COR-L47 (cell line): ENCODE measurements around the gene VPS26B.
"Not testable (repeated sequence)": the region's sequence is repeated elsewhere in the genome, so short reads cannot be mapped to it uniquely, and the experiment has no call there.

ENCODE experiments used
- DNase-seq: peaks from one replicate; lab custom pipeline; 2025; lab: John Stamatoyannopoulos, UW

Gene VPS26B

DNA sequence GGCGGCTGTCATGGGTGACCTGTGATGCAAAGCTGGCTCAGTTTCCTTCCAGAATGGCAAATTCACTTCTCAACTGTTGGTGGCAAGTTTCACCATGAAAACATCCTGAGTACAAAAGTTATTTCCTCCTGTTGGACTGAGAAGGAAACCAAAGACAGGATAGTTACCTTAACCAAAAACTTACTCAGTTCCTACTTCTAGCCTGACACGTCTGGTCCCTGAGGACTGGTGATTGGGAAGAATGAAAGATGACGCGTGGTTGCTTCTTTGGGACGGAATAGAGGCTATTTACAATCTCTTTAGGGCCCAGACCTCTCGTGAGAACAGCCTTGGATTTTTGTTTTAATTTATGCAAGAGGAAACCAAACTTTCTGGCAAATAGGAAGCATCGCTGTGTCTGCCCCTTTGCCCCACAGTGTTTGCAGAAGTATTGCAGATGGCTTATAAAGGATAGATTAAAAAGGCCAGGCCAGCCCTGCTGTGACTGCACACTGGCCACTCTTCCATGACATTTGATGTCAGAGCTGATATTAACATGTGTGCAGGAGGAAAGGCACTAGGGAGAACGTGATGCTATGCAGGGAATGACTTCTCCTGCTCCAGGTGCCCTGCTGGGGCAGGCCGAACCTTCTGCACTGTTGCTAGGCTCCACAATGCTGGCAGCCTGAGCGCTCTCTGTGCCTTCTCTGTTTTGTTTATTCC lies 7.6 kb downstream of the VPS26B start:
- DNase-seq, result no peak

- DNase-seq, result no peak
Measured at GRCh38 chr11:134233729-134234179, 9.3 kb downstream of the VPS26B start.

DNA sequence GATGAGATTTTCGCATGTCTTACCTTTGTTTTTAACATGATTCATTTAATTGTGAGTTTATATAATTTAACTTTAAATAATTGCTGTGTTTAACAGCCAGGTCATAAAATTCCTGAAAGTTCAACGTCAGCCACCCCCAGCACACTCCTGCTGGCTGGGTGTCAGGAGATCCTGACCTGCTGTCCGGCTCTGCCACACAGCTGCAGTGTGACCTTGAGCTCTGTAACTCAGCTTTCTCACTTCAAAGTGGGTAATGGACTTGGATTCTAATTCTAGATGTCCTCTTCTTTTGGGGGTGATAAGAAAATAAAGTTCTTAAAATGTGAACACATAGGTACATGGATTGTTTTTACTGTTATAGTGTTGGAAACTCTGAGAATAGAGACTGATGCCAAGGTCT lies 10.9 kb downstream of the VPS26B start:
- no peak for DNase-seq

- DNase-seq, result no peak
Measured at GRCh38 chr11:134236834-134237556, 12.5 kb downstream of the VPS26B start.

DNA sequence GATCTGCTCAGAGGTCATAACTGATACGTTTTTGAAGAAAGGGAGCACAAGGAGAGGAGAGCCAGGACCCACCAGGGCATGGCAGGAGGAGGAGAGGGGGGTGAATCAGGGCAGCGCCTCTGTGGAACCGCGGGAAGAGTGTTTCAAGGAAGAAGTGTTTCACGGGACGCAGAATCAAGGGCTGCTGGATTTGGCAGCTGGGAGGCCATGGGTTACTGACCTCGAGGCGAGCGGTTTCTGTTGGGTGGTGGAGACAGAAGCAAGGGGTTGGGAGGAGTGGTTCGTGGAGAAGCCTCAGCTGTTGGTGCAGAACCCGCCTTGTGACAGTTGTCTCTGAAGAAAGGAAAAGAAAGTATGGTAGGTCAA lies 13.1 kb downstream of the VPS26B start:
- DNase-seq, result no peak

DNA sequence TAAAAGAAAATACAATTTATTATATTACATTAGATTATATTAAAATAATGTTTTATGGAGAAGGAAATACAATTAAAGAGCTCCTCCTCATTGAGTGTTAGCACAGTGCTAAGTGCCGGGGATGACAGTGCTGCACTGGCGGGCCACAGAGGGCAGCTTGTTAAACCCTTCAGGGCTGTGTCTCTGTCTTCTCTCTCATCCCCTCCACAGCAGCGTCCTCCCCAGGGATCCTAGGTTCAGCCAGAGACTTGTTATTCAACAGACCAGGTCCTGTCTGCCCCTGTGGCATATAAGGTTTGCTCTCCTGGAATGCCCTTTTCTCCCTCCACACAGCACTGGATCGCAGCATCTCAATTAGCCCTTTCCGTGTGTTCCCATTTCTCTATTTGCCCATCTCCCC lies 14.5 kb downstream of the VPS26B start:
- DNase-seq, result no peak

GRCh38 chr11:134240592-134240991 lies 16.1 kb downstream of the VPS26B start:
- DNase-seq, result no peak

- no peak for DNase-seq
Measured at GRCh38 chr11:134242376-134242775, 17.9 kb downstream of the VPS26B start.

DNA sequence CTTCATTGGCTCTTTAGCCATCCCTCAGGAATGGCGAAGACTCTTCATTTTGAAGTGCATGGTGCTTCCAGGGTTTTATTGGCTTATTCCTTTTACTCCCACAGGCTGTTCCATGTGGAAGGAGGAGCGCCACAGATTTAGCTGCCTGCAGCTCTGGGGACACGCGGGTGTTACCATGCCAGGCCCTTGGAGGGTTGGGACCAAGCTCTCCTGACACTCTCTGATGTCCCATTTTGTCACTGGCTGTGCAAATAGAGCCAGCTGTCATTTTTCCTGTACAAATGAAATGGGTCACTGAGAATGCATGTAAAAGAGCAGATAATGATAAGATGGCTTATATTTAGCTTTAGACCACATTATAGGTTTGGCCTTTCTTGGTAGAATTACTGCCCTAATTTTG lies 19.4 kb downstream of the VPS26B start:
- DNase-seq, result no peak

DNA sequence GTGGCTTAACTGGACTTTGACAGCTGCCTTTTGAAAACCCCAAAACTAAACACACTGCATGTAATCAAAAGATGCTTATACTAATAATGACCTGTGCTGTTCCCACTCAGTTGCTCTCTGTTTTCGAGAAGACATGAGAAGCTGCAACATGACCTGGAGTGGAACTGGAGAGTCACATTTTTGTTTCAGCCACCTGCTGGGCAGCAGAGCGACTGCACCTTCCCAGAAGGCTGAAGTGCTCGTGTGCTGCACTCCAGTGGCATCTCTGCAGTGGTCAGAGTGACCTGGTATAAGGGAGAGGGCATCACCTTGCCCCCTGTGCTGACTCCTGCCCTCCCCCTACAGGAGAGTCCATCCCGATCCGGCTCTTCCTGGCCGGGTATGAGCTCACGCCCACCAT lies 20.1 kb downstream of the VPS26B start:
- DNase-seq, result no peak

DNA sequence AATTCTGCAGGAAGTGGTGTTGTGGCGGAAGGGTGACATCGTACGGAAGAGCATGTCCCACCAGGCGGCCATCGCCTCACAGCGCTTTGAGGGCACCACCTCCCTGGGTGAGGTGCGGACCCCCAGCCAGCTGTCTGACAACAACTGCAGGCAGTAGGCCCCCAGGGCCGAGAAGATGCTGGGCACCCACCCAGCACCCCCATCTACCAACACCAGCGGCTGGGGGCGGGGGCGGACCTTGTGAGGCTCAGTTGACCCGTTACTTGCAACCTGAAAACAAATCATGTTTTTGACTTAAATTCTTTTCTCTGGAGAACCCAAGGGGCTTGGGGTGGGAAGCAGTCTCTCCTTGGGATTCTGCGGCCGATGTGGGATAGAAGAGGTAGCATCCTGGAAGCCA lies 21.0 kb downstream of the VPS26B start:
- no peak for DNase-seq

DNA sequence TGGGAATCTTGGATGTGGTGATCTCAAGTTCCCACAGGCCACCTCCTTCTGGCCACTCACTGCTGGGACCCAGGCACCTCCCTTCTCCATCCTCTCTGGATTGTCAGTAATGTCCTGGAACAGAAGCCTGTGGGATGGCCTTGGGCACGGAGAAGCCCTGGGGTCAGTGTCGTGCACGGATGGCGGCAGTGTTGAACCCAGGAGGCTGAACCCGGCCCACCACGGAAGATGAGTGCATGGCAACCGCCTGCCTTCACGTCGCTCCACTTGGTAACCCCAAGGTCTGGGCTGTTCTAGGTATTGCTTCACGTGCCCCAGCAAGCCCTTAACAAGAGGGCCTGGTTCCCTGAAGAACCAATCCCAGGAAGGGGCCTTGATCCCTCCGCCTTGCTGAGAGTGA lies 21.6 kb downstream of the VPS26B start:
- DNase-seq, result no peak

DNA sequence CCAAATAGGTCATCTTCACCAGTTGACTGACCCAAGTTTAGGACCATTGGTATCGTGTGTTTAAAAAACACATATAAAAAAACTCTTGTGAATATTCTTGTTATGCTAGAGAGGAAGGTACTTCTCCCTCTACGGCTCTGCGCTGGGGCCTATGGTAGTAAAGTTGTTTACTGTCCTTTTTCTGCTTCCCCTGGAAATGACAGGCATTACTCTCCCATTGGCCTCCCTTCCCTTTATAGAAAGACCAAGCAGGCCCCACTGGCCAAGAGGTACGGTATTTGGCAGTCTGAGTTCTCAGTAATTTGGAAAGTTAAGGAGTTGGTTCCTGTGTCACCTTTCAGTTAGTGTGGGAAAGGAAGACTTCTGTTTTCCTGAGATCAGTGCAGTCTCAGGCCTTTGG lies 22.2 kb downstream of the VPS26B start:
- DNase-seq, result no peak

- no peak for DNase-seq
Measured at GRCh38 chr11:134248910-134249480, 24.5 kb downstream of the VPS26B start.

DNA sequence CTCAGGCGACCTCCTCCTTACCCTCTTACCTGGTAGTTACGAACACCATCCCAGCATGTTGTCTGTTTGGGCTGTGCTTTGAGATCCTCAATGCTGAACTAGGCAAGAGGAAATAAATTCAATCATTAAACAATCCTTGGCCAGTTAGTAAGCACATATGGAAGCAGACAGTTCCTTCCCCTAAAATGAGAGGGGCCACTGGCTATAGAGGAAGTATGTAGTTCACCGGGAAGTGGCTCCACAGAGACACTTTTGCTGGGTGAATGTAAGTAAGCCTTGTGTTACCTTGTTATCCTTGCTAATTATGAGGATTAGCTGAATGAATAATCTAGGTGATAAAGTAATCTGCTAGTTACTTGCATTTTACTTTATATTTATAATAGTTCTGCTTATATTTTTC lies 25.8 kb downstream of the VPS26B start:
- DNase-seq, result no peak

DNA sequence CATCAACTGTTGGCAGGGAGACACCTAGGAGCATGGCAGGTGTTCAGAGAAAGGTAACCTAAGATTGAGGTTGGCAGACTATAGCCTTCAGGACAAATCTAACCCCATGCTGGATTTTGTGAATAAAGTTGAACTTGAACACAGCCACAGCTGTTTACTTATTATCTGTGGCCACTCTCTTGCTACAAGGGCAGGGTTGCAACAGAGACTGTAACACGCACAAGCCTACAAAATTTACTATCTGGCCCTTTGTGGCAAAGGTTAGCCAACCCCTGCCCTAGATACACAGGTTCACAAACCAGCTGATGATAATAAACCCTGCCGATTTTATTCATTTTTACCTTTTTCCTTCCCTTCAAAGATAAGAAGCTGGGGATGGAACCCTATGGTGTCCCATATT lies 26.2 kb downstream of the VPS26B start:
- DNase-seq, result no peak

DNA sequence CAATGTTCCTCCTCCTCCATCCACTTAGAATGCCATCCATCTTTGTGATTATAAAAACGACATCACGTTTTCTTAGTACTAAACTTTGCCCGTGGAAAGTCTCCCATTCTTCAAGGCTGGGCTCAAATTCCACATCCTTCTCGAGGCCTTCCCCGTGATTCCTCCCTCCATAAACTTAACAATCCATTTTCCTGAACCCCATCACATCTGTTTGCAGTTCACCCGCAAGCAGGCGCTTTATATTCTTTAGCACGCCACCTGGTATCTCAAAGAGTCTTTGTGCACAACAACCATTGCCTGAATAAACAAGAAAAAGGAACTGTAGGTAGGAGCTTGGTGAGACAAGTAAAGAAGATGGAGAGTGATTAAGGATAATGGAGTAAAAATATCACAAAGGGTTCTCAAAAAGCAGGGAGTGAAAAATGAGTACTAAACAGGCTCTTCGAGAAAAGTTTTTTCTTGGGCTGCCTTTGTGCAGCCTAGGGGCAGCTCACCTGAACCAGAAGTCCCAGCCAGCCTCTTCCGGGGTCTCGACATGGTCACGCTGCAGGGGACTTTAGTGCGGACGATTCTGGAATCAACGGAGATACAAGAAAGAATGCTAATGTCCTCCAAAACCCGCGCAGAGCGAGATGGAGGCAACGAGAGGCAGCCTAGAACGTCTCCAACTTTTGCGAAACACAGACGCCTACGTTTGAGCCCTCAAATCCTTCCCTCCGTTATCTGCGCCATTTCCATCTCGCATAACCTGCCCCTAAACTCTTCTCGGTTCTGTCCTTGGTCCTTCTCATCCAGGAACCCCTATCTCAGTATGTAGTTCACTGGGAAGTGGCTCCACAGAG lies 28.1 kb downstream of the VPS26B start:
- DNase-seq, result peak; percentile 40

DNA sequence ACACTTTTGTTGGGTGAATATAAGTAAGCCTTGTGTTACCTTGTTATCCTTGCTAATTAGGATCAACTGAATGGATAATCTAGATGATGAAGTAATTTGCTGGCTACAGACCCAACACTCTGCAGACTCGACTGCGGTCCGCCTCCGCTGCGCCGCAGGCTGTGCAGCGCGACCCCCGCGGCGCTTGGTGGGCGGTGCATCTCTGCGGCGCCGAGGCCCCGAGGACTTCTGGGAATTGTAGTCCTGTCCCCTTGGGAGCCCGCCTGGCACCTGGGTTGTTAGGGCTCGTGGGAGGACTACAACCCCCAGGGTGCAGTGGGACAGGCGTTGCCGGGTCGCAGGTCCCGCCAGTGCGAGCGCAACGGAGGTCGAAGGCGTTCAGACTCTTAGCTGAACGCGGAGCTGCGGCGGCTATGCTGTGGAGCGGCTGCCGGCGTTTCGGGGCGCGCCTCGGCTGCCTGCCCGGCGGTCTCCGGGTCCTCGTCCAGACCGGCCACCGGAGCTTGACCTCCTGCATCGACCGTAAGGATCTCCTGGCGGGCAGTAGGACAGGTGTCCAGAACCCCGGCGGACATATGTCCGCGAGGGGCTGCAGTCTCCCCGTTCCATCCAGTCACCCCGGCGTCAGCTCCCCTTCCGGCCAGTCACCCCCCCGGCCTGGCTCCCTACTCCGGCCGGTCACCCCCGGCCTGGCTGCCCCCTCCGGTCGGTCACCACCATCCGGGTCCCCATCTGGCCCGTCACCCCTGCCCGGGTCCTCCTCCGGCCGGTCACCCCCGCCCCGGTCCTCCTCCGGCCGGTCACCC lies 28.9 kb downstream of the VPS26B start, which contains the start of the genes ACAD8 and THYN1:
Gene ACAD8, plus strand, starts transcription at position 381 of the 806 bp plus-strand sequence. Its CDS starts 33 bp downstream, at position 414.
Gene THYN1, minus strand, starts transcription at position 165 of the 806 bp plus-strand sequence. CDS start 470 bp downstream, outside the sequence.
- peak; percentile 97 for DNase-seq

- no peak for DNase-seq
Measured at GRCh38 chr11:134254433-134255183, 30.1 kb downstream of the VPS26B start.

DNA sequence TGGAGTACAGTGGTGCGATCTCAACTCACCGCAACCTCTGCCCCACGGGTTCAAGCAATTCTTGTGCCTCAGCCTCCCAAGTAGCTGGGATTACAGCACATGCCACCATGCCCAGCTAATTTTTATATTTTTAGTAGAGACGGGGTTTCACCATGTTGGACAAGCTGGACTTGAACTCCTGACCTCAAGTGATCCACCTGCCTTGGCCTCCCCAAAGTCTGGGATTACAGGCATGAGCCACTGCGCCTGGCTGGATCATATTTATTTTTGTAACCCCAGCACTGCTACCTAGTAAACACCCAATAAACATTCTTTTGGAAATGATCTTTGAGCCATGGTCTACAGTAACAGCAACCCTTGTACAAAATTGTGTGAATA lies 30.7 kb downstream of the VPS26B start:
- not testable (repeated sequence) for DNase-seq

DNA sequence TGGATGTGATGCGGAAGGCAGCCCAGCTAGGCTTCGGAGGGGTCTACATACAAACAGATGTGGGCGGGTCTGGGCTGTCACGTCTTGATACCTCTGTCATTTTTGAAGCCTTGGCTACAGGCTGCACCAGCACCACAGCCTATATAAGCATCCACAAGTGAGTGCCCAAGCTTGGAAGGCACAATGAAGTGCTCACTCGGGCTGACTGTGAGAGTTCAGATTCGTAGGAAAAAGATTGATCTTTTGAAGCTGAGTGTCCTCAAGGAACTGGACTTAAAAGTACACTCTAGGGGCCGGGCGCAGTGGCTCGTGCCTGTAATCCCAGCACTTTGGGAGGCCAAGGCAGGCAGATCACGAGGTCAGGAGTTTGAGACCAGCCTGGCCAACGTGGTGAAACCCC lies 32.6 kb downstream of the VPS26B start:
- DNase-seq, result no peak
